ENCODE results near the gene CFAP77. TPM values are rescaled to one million over a fixed set of nuclear protein-coding genes. Genes with fewer than 3 reads are reported as not detected.

Gene CFAP77
- total RNA-seq, 2 donors from 2014 or later, result not detected

DNA sequence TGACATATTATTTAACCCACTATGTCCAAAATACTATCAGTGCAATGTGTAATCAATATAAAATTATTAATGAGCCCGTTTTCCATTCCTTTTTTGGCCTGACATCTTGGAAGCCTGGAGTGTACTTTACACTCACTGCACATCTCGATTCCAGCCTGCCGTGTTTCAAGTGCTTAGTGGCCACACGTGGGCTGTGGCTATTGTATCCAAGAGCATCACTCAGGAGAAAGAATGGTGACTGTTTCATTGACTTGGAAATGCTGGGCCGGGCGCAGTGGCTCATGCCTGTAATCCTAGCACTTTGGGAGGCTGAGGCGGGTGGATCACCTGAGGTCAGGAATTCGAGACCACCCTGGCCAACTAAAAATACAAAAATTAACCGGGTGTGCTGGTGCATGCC is 54.5 kb downstream of the CFAP77 start:
- Histone ChIP-seq H3K27me3 (replicated peaks; ENCODE audit: insufficient read depth) (no peaks in the 10 kb centered on the region), H3K4me1 (ENCODE audit: control insufficient read depth in 1 of 2, low read depth in 2 of 2) (no peaks in the 10 kb centered on the region)
- TF ChIP-seq, protein P1, sequence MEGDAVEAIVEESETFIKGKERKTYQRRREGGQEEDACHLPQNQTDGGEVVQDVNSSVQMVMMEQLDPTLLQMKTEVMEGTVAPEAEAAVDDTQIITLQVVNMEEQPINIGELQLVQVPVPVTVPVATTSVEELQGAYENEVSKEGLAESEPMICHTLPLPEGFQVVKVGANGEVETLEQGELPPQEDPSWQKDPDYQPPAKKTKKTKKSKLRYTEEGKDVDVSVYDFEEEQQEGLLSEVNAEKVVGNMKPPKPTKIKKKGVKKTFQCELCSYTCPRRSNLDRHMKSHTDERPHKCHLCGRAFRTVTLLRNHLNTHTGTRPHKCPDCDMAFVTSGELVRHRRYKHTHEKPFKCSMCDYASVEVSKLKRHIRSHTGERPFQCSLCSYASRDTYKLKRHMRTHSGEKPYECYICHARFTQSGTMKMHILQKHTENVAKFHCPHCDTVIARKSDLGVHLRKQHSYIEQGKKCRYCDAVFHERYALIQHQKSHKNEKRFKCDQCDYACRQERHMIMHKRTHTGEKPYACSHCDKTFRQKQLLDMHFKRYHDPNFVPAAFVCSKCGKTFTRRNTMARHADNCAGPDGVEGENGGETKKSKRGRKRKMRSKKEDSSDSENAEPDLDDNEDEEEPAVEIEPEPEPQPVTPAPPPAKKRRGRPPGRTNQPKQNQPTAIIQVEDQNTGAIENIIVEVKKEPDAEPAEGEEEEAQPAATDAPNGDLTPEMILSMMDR (IDR thresholded peaks at IDR 0.05), result no peak

DNA sequence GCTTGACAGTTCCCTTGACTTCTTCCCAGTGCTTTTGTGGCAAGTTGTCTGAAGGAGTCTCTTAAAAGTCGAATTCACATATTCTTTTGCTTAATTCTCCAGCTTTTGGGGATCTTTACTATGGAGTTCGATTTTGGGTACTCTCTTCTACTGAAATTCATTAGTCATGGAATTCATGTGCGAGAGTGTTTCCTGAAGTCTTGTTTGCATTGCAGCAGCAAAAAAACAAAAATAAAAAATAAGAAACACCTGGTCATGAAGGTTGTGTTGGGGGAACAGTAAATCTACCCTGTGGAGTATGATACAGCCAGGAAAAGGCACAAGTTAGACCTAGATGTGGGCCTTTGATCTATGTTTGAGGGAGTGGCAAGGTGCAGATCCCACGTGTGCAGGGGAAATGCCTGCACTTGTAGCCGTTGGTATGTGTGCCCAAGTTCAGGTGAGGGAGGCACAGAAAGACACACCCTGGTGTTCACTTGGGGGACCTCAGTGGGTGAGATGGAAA is 55.2 kb downstream of the CFAP77 start:
- TF ChIP-seq, protein P1 (IDR thresholded peaks at IDR 0.05), result no peak
- Histone ChIP-seq H3K4me1 (ENCODE audit: control insufficient read depth in 1 of 2, low read depth in 2 of 2) (no peaks in the 10 kb centered on the region), H3K9me3 (no peaks in the 10 kb centered on the region), H3K27ac (no peak overlapping the region), H3K4me3 (no peak overlapping the region), H3K36me3 (no peaks in the 10 kb centered on the region), H3K27me3 (replicated peaks; ENCODE audit: insufficient read depth) (no peaks in the 10 kb centered on the region)
- no peak for ATAC-seq (ENCODE audit: insufficient number of reproducible peaks, low FRiP score, low read depth)
- DNase-seq (ENCODE audit: low spot score), result no peak

More for the DNA sequence above, 54.5 kb downstream of the CFAP77 start:
- no peaks in the 10 kb centered on the region for H3K36me3 ChIP-seq
- H3K4me3 ChIP-seq, result no peak overlapping the region
- DNase-seq (ENCODE audit: low spot score), result no peak
- no peak for ATAC-seq (ENCODE audit: insufficient number of reproducible peaks, low FRiP score, low read depth)
- H3K9me3 ChIP-seq, result no peaks in the 10 kb centered on the region
- H3K27ac ChIP-seq, result no peak overlapping the region

DNA sequence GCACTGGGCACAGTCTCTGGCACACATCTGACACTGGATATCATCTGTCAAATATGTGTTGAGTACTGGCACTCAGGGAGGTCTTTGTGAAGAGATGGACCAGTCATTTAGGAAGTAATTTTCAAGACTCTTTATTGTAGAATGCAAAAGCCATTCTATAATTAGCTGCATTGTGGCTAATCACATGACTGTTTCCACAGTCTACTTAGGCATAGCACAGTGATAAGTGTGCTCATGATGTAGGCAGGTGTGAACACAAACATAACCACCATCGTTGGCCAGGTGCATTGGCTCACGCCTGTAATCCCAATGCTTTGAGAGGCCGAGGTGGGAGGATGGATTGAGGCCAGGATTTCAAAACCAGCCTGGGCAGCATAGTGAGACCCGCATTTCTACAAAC is 62.2 kb downstream of the CFAP77 start:
- Histone ChIP-seq H3K4me1 (ENCODE audit: control insufficient read depth in 1 of 2, low read depth in 2 of 2) (no peaks in the 10 kb centered on the region), H3K9me3 (no peaks in the 10 kb centered on the region), H3K36me3 (no peaks in the 10 kb centered on the region), H3K4me3 (no peak overlapping the region), H3K27ac (no peak overlapping the region), H3K27me3 (replicated peaks; ENCODE audit: insufficient read depth) (no peaks in the 10 kb centered on the region)
- TF ChIP-seq, protein P1 (IDR thresholded peaks at IDR 0.05), result no peak
- no peak for ATAC-seq (ENCODE audit: insufficient number of reproducible peaks, low FRiP score, low read depth)
- no peak for DNase-seq (ENCODE audit: low spot score)

DNA sequence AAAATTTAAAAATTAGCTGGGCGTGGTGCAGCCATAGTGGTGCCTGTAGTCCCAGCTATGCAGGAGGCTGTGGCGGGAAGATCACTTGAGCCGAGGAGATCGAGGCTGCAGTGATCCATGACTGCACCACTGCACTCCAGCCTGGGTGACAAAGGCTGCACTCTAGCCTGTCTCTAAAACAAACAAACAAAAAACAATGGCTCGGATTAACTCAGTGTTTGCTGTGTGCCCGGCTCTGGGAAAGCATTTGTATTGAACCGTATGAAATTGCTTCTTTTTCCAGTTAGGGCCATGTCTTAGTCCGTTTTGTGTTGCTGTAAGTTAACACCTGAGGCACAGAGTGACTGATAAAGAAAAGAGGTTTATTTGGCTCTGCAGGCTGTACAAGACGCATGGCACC is 62.6 kb downstream of the CFAP77 start:
- Histone ChIP-seq H3K27ac (no peak overlapping the region), H3K27me3 (replicated peaks; ENCODE audit: insufficient read depth) (no peaks in the 10 kb centered on the region), H3K4me1 (ENCODE audit: control insufficient read depth in 1 of 2, low read depth in 2 of 2) (no peaks in the 10 kb centered on the region), H3K4me3 (no peak overlapping the region), H3K9me3 (no peaks in the 10 kb centered on the region), H3K36me3 (no peaks in the 10 kb centered on the region)
- ATAC-seq (ENCODE audit: insufficient number of reproducible peaks, low FRiP score, low read depth) (no peak), DNase-seq (ENCODE audit: low spot score) (no peak)
- TF ChIP-seq, protein P1 (IDR thresholded peaks at IDR 0.05), result no peak

DNA sequence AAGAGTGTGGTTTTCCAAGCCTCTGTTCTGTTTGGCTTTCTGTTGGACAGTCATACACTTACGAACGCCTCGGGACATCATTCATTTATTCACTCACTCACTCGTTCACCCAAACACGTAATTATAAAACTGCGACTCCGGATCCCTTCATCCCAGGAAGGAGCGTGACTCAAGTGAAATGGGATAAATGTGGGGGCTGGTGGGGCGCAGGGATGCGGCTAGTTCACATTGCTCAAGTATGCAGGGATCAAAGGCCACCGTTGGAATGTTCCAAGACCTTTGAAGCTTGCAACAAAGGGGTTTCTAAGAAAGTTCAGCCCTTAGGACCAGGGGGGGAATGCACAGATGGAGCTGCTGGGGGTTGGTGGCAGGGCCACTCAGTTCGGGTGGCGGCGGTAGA is 64.2 kb downstream of the CFAP77 start:
- no peak overlapping the region for H3K4me3 ChIP-seq
- DNase-seq (ENCODE audit: low spot score), result no peak
- no peak for ATAC-seq (ENCODE audit: insufficient number of reproducible peaks, low FRiP score, low read depth)
- no peaks in the 10 kb centered on the region for H3K27me3 ChIP-seq (replicated peaks; ENCODE audit: insufficient read depth)
- H3K9me3 ChIP-seq, result no peaks in the 10 kb centered on the region
- TF ChIP-seq, protein P1 (IDR thresholded peaks at IDR 0.05), result no peak
- no peaks in the 10 kb centered on the region for H3K4me1 ChIP-seq (ENCODE audit: control insufficient read depth in 1 of 2, low read depth in 2 of 2)
- no peak overlapping the region for H3K27ac ChIP-seq
- H3K36me3 ChIP-seq, result no peaks in the 10 kb centered on the region

All from thoracic aorta (tissue), 2 donors.